HuH-7 (cell line): ENCODE measurements around the gene DNAH11.

Experiments used
- DNase-seq: peaks from one replicate; pipeline ENCODE4 v3.0.0; 2011; ENCODE audit warnings: low spot score

DNAH11 gene

DNA sequence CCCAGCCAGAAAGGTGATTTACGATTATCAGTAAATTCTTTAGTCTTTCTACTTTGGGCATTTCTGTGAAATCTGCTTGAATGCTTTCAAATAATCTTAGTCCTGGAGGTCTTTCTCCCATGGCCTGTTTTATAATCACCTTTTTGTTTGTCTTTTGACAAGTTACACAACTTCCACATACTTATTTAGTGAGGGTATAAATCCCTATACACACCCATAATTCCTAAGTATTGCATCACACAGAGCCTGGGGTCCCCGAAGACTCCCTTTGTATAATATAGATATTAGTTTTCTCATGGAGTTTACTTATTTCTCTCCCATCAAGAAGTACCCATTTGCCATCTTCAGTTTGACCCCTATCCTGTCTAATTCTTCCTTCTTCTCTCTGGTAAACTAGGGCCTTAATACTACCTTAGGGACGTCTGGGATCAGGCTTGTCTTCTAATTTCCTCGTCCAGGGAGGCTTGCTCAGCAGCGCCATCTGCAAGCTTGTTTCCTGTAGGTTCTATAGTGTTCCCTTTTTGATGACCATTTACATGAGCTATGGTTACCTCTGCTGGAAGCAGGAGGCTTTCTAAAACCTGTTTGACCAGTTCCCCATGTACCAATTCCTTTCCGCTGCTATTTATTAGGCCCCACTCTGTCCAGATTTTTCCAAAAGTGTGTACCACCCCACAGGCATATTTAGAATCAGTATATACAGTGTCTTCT, 8.1 kb downstream of the DNAH11 start:
- peak; percentile 26 for DNase-seq

DNA sequence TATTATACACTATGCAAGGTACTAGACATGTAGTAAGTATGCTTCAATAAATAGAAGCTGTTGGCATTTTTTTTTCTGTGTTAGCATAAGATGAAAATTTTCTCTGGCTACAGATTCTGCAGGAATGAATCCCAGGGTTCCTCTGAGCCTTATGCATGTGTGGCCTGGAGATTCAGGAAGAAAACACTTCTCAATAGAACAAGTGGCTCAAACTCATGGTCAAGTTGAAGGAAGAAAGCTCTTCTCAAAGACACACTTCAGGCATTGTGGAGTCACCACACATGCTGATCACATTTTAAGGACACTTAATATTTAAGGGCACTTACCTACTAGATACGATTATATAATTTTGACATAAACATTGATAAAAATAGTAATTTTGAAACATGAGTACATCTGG, 19.5 kb downstream of the DNAH11 start:
- DNase-seq, result no peak

DNA sequence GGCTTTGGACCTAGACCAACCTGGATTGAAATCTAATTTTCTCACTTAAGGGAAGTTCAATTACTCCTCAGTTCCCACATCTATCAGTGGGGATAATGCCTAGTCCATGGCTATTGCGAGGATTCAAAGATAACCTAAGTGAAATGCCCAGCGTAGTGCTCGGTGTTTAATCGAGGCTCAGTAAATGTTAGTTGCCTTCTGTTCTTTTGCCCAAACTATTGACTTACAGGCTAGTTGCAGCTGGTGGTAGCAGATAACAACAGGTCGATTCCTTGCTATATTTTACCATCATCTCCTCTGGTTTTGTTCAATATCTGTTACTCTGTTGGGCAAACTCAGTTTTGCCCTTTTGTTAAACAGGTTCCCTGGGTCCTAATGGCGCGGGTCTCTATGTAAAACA, 22.8 kb downstream of the DNAH11 start:
- DNase-seq, result no peak

DNA sequence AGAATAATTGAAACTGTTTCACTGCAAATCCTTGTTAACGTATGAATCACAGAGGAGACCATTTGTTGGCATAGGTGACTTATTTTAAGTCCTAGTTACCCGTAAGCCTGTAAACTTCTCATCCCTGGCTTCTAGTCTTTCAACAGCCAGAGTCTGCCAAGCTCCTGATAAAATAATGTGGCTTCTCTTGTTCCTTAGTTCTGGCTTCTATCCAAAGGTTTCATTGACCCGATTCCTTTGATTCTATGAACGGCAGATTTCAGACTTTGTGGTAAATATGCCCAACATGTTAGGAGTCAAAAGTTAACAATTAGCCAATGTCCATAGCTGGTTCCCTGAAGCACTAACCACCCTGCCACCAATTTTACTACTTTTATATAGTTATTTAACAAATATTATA, 23.3 kb downstream of the DNAH11 start:
- DNase-seq, result no peak

DNA sequence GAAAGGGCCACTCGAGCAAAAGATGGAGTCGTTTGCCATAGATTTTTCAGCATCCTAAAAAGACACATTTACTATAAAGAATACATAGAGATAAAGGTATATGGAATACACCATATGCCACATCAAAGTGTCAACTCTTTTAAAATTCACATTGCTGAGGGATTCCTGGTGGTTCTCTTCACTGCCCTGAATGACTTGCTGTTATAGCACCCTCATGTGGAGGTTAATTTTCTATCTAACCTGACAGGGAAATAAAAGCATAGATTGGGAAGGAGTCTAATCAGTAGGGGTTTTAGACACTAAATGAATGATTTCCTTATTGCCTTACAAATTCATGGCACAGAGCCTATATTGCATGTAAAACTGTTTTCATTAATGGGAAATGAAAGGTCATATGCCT, 25.9 kb downstream of the DNAH11 start:
- no peak for DNase-seq

DNA sequence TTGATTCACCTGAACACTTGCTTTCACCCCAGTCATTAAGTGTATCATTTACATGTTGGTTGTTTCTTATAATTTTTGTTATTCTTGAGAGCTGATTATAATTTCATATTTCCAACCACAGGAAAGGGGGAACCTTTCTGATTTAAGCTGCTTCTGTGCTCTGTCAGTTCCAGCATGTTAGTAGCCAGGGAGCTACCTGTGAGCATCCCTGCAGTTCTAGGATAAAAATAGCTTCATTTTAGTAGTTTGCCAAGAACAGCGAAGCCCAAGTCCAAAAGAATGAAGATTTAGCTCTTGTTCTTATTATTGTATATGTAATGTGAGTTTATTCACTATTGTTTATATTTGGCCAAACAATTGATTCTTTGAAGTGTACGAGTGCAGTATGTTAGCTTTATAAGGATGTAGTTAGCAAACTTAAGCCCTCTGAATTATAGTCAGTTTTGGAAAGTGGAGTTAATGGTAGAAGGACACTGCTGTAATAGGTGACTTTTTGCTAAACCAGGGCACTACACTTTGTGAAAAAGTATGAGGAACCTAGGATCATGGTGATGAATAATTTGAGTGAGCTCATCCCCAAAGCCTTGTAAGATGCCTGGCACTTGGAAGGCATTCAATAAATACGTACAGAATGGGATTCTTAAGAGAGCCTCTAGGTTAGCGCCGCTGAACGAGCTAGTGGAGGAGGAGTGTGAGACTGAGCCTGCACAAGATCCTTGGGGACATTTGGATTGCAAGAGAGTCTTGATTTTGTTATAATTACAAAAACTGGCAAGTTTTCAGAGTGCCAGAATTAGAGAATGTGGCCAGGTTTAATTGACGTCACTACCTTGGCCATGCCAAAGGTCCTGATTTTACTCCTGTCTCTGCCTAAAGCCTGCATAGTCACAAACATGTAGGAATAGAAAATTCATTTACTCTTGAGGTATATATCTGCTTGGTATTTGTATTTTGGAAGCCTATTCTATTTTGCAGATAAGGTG, 29.8 kb downstream of the DNAH11 start:
- no peak for DNase-seq

DNA sequence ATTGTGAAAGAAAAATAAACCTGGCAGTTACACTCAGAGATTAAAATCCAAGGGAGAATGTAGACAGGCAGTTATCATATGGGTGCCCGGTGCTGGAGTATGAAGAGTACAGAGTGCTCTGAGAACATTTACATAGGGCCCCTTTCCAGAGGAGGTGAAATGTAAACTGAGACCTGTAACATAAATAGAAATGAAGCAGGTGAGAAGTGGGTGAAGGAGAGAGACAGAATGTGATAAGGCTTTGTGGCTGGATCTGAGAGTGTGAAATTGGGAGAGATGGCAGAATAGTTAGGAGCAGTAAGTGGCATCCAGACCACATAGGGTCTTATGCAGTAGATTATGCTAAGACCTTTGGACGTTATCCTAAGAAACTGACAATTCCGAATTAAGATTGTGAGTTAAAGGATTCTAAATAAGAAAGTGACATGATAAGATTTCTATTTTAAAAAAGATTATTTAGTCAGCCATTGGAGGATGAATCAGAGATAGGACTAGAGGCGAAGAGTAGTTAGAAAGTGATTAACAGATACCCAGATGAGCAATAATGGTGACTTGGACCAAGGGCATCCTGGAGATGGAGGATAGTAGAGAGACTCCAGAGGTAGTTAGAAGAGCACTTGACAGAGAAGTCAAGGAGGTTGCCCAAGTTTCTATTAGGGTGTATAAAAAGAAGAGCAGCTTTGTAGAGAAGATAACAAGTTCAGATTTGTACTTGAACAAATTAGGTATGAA, 36.7 kb downstream of the DNAH11 start:
- DNase-seq, result no peak

DNA sequence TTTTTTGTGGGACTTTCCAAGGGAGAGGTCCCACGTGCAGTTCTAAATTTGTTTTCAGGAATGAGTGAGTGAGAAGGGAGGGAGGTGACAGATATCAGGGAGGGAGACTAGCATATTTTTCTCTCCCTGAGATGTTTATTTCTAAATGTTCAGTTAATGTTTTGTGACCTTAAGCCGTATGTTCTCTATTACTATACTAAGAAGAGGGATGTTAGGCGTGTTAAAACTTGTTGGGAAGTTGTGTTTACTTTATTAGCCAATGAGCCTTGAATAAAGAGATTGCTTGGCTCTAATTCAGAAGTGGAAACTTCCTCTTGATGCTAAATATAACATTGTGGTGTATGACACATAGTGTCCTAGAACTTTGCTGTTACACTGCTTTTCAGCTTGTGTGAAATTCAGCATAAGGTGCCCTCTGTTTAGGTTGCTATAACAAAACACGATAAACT, 37.3 kb downstream of the DNAH11 start:
- DNase-seq, result no peak

DNA sequence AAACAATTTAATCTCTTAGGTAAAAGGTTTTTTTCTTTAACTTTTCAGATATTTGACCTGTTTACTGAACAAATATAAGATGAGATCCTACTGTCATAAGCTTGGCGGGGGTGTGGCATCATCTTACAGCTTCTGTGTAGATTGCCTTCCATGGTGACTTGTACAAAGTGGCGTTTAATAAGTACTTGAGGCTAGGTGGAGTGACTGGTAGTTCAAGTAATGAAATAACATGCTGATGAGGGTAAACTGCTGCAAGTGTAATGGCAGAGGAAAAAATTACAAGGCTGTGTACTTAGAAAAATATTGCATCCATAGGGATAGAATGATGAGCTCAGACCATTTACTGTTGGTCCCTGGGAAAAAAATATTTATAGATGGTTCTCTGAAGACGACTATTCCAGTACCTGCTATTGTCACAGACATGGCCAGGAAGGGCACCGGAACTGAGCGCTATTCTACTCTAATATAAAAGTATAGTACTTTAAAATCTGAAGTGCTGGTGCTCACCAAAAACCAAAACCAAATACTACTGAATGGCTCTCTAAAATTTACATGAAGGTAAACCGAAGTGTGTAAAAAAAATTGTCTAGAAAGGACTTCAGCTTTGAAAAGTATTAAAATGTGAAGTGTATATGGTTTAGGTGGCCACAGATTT, 42.4 kb downstream of the DNAH11 start:
- no peak for DNase-seq

DNA sequence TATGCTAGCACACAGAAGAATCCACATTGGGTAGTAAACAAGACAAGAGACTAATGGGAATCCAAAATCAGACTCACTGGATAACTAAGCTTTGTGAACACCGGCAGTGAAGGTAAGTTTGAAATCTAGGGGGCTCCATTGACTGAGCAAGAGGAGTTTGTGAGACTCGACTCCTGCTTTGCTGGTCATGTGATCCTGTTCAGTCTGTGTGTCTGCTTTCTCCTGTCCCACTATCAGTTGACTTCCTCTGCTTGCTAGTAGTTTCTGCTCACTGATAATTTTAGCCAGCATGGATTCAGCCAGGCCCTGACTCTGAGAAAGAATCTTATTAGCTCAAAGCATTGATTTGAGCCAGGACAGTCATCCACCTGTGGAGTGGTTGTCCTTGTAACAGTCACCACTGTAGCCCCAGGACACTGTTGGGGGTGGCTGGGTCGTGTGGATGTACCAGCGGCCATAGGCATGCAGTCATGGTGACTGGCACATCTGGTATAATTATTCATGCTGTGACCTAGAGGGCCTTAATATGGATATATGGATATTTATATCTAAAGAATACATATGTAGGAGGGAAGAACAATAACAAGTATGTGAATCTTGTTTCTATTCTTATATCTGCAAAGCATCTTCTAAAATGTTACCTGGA, 44.4 kb downstream of the DNAH11 start:
- DNase-seq, result no peak

DNA sequence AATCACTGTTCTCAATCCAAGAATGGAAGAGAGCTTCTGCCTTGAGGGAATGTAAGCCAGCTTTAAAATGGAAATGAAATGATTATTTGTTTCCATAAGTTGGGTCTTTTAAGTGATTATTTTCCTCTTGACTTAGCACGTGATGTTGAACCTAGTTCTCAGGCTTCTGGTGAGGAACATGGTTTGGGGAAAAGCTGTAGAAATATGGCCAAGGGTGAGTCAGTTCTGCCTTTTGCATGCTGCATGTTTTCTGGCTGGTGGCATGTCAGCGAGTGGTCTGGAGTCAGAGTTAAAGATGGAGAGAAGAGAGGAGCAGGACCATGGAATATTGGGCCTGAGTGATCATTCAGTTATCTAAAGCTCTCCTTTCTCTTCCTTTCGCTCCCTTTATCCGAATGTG, 54.0 kb downstream of the DNAH11 start:
- no peak for DNase-seq

DNA sequence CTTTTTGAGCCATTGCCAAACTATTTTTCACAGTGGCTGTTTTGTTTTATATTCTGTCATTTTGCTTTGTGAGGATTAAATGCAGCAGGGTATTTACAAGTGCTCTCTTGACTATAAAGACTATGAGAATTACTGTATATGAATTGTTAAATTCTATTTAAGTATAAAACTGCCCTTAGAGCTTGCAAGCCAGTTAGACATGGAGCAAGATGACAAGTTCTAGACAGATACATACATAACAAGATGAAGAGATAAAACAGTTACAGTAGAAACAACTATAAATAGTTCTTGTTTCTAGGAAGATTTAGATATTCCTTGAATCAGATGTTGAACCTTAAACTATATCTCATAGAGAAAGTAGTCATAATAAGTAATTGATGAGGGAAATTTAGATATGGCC, 60.6 kb downstream of the DNAH11 start:
- DNase-seq, result no peak

DNA sequence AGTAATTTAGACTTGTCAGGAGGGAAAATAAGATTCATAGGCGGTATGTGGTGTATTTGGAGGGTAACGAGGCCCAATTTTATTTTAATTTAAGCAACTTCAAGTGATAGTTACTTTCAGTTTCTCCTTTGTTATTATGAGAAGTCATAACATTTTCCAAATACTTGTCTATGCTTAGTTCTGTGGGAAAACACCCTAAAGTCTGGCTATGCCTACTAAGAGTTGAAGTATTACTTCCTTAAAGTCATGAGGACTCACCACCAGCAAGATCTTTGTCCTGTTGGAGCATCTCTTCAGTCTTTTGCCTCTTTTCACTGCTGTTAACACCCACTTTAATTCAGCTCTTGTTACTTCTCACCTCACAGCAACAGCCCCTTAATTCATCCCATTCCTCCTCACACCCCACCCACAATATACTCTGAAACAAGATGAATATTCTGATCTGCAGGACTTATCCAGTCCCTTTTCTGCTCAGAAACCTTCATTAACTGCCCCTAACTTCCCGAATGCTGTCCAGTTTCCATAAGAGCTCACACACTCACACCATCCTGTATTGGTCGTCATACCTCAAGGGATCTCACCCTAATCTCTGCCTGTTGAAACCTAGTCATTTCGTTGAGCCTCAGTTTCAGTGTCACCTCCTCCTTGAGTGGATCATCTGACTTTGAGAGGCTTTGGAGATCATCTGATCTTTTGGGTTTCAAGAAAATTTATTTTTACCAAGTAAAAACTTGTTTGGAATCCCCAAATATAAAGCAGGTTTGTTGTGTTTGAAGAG, 61.3 kb downstream of the DNAH11 start:
- no peak for DNase-seq

DNA sequence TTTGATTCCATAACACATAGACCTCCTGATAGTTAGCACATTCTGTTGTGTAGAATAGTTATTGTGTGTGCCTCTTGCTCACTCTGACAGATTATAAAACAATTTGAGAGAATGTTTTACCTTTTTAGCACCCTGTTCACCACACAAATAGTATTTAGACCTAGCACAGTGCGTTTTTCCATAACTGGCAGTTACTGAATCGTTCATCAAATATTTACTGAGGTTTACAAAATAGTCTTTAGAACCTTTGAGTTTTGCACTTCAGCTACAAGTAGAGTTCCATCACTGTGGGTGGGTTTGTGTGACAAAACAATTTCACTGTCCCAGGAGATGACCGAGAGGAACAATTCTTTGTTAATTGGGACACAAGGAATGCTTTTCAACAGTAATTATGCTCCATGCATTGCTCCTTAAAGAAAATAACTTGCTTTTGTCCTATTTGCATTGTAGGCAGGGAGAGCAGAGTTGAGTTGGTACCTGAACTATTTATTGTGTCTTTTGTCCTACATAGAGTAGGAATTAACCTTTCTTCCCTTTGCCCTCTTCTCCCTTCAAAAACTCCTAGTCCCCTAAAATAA, 62.3 kb downstream of the DNAH11 start:
- DNase-seq, result no peak

DNA sequence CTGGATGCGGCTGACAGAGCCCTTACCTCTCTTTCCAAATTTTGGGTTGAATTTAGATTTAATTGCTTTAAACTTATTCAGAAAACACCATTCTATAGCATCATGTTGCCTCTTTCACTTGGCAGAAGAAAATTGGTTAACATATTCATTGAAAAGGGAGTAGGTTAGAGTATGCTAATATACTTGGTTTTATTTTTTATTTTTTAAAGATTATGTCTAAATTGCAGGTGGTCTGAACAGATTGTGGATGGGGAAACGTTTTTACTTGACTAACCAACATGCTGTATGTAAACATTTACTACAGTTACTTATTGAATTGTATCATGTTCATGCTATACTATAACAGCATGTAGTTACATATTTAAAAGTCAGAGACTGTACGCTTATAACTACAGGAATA, 65.6 kb downstream of the DNAH11 start:
- DNase-seq, result no peak

DNA sequence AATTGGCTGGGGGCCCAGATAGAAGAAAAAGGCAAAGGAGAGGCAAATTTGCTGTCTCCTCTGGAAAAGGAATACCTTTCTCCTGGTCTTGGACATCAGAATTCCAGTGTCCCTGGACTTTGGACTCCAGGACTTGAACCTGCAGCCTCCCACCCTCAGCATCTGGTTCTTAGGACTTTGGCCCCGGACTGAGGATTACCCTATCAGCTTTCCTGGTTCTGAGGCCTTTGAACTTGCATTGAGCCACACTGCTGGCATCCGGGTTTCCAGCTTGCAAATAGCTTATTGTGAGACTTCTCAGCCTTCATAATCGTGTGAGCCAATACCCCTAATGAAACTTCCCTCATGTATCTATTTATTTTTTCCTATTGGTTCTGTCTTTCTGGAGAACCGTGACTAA, 68.3 kb downstream of the DNAH11 start:
- DNase-seq, result peak; percentile 17

DNA sequence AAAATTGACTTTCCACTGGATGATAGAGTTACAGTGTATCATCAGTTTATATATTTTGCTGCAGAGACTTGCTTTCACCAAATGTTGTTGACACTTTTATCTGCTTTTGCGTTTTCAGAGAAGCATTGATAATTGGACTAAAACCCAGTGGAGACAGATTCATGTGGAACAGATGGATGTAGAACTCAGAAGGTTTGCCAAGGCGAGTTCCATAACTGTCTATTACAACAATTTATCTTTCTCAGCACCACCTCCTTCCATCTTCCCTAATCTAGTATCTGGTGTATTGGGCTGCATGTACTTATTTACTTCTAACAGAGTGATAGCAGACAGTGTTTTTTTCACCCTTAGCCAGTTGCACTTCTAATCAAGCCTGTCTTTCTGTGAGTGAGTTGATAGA, 73.3 kb downstream of the DNAH11 start:
- no peak for DNase-seq

DNA sequence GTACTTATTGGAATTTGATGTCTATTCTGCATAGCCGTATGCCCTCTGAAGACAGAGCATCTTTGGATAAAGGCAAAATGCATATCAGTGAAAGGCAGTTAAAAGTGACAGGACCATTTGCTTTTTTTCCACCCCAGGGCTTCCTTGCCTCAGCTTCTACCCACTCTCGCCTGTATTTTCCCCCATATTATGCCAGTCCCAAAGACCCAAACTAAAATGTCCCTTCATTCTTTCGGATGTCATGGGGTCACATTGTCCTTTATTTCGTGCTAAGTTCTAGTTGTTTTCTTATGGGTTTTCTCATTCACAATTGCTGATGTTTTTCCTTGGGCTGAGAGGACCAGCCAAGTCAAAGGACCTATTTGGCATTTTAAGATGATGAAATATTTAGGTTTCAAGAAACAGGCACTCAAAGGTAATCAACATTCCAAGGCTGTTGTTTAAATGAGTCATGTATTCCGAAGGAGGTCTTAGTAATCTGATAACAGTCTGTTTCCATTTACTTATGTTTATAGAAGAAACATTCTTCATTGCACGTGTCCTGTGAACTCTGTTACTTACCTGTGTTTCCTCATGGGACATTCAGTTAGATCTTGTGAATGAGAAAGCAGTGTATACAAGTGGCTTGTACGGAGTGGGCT, 74.1 kb downstream of the DNAH11 start:
- no peak for DNase-seq

DNA sequence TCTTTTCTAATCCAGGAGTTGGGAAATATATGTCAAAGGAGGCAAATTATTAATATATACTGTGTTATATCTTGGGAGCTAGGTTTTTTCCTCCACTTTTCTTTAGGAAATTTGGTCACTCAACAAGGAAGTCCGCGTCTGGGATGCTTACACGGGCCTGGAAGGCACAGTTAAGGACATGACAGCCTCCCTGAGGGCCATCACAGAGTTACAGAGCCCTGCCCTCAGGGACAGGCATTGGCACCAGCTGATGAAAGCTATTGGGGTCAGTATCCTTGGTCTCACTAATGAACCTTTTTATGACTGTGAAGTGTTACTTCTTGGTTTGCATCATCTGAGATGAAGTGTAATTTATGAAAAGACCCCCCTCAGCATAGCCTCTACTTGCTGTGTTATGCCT, 74.7 kb downstream of the DNAH11 start:
- DNase-seq, result no peak

DNA sequence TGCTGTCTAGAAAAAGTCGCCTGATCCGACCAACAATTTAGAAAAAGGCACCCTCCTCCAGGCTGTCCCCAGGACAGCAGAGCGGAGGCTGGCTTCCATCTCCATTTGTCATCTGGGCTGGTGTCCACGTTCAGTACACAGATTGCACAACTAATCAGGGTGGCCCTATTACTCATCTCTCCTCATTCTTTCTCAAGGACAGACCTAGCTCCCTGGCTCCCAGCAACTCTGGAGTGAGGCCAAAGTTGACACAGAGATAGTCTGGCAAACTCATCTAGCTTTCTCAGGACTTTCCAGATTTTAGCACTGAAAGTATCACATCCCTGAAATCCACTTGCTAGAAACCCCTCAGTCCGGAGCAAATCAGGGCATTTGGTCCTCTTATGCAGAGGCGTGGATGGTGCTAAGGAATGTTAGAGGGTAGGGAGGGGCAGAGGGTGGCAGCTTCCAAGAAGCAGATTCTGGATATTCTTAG, 75.1 kb downstream of the DNAH11 start:
- DNase-seq, result peak; percentile 19
